HG03159 (cell line): Measurements from ENCODE around the gene DNAJB4.
"Not testable (repeated sequence)": the region's sequence is repeated elsewhere in the genome, so short reads cannot be mapped to it uniquely, and the experiment has no call there.

Source experiments
- ATAC-seq: cut with Tn5 transposase; IDR thresholded peaks from one replicate; pipeline ENCODE4 v1.9.1; 2021; ENCODE audit warnings: mild to moderate bottlenecking, moderate library complexity; ENCODE audit not compliant: unreplicated experiment

Gene DNAJB4

GRCh38 chr1:77990629-77991204, 14.0 kb upstream of the DNAJB4 start:
- ATAC-seq, result no peak

- no peak for ATAC-seq
Observed at GRCh38 chr1:77991638-77992037, 13.1 kb upstream of the DNAJB4 start.

DNA sequence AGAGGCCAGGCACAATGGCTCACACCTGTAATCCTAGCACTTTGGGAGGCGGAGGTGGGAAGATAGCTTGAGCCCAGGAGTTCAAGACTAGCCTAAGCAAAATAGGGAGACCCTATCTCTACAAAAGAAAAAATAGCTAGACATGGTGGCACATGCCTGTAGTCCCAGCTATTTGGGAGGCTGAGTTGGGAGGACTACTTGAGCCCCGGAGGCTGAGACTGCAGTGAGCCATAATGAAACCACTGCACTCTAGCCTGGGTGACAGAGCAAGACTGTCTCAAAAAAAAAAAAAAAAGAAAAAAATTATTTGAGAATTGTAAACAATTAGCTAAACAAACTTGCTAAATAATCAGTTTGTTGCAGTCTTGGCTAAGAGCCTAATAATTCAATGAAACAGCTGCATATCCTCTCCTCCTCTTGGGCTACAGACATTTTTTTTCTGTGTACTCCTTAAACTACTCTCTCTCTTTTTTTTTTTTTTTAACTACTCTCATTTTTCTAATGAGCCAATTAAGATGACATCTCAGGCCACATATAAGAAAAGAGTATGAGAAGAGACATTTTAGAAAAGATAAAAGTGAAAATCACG, 10.5 kb upstream of the DNAJB4 start:
- no peak for ATAC-seq

GRCh38 chr1:77996734-77997133, 8.0 kb upstream of the DNAJB4 start:
- no peak for ATAC-seq

DNA sequence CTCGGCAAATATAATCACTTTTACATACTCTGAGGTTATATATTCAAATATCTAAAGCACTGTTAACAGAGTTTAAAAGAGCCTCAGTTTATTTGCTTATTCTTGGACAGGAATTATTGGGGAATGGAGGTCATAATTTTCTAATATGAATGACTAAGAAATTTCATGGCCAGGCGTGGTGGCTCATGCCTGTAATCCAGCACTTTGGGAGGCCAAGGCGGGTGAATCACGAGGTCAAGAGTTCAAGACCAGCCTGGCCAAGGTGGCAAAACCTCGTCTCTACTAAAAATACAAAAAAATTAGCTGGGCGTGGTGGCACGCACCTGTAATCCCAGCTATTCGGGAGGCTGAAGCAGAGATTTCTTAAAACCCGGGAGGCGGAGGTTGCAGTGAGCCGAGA, 4.2 kb upstream of the DNAJB4 start:
- not testable (repeated sequence) for ATAC-seq

DNA sequence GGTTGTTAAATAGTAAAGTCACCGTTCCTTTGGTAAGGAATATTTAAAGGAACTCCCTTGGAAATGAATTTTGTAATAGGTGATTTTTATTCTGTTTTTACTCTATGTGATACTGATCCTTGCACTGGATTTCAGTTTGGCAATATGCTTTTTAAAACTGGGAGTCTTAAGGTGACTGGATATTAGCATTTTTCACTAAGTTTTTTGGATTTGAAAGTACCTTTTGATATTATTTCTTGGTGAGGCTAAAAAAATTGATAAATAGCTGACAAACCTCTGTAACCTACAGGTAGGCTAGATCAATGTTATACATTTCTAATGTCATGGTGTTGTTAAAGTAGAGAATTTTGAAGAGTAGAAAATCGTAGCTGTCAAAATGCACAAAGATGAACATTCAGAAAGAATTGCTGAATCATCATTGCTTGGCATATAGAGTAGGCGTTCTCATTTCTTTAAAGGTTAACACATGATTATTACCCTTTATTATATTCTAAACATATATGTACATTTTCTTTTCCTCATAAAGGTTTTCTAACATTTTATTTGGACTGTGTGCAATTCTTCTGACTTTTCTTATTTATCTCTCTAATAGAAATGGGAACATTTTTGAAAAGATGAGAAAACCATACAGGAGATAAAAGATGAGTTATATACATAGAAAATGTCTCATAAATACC, 1.5 kb upstream of the DNAJB4 start:
- no peak for ATAC-seq

GRCh38 chr1:78003882-78004718, 639 bp upstream of the DNAJB4 start:
- peak; percentile 63 for ATAC-seq

GRCh38 chr1:78005448-78005722, 646 bp downstream of the DNAJB4 start:
- no peak for ATAC-seq

- ATAC-seq, result no peak
Observed at GRCh38 chr1:78005755-78006154, 1.0 kb downstream of the DNAJB4 start.

DNA sequence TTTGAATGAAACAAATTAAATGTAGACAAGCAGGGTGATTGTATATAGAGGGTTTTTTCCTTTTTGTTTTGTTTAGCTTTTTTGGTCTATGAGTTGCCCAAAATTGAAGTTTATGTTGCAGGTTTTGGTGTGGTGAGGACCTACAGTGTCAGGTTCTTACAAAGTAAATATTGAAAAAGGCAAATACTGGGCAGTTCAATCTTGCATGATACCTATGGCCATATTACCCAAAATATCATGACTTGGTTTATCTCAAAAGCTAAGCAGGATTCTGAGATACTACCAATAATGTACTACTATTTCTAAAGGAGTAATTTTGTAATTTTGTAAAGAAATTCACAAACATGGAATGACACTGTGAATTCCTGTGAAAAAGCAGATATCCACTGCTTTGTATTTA, 1.8 kb downstream of the DNAJB4 start:
- ATAC-seq, result no peak

DNA sequence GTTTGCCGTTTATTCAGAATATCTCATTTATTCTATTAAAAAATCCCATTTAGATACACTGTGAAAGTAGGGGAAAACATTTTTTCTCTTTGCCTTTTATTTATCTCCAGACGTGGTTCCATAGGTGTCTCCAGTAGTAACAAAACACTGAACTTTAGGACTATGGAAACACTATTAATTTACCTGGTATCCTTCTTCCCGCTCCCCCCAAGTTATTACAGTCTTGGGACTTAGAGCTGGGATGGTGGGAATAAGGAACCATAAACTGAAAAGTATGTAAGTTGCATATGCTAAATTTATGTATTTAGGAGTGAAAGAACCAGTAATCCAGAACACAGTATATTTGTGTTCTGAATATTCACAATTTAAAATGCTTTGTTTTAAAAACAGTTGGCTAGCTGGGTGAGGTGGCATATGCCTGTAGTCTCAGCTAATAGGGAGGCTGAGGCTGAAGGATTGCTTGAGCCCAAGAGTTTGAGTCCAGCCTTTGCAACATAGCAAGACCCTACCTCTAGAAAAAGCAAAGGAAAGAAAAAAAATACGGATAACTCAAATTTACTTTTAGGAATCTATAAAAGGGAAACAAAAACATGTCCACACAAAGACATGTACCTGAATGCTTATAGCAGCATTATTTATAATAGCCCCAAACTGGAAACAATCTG, 3.1 kb downstream of the DNAJB4 start:
- no peak for ATAC-seq

GRCh38 chr1:78009276-78009675, 4.5 kb downstream of the DNAJB4 start:
- no peak for ATAC-seq

GRCh38 chr1:78009836-78010235, 5.1 kb downstream of the DNAJB4 start:
- no peak for ATAC-seq

DNA sequence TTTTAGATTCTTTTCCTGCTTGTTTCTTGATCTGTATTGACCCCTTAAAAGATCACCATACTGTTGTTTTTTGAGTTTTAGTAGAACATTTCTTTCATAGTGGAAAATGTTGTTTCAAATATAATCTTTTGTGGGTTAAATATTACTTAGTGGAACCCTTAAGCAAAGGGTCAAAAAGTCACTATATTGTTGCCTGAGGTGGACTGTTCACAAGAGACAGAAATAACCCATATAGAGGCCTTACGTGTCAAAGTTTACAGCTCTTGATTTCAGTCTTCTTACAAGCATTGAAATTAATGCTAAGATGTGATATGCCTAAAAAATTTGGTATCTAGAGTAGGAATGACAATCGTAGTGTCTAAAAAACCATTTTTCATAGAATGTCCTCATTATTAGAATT, 6.3 kb downstream of the DNAJB4 start:
- no peak for ATAC-seq

- ATAC-seq, result no peak
Observed at GRCh38 chr1:78015148-78015547, 10.4 kb downstream of the DNAJB4 start.

DNA sequence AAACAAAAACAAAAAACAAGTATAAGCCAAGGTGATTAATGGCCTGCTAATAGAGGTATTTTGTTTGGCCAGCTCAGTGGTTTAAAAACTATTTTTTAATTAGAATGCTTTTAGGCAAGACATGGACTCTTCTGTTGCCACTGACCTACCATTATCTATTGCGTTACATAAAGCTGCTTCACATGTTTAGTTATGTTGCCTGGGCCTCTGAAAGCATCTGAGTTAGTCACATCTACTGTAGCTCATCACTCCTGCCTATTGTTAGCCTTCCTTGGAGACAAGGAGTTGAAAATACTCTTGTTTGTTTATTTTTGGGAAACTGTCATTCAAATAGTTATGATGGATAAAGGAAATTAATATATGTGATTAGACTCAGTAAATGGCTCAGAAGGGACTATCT, 14.3 kb downstream of the DNAJB4 start:
- no peak for ATAC-seq

GRCh38 chr1:78021134-78021533, 16.4 kb downstream of the DNAJB4 start:
- ATAC-seq, result not testable (repeated sequence)

DNA sequence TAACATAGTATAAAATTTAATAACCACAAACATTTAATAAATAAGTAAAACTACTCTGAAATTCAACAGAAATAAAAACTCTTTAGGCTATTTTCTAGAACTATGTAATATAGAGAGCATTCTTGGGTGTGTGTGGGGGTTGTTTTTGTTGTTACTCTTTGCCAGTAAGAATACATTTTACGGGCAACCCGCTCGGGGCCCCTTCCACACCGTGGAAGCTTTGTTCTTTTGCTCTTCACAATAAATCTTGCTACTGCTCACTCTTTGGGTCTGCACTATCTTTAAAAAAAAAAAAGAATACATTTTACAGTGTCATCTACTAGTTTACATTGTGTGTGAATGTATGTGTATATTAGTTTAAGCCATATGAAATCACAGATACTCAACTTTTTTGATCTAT, 25.1 kb downstream of the DNAJB4 start:
- ATAC-seq, result no peak

- no peak for ATAC-seq
Observed at GRCh38 chr1:78032996-78033796, 28.5 kb downstream of the DNAJB4 start.

DNA sequence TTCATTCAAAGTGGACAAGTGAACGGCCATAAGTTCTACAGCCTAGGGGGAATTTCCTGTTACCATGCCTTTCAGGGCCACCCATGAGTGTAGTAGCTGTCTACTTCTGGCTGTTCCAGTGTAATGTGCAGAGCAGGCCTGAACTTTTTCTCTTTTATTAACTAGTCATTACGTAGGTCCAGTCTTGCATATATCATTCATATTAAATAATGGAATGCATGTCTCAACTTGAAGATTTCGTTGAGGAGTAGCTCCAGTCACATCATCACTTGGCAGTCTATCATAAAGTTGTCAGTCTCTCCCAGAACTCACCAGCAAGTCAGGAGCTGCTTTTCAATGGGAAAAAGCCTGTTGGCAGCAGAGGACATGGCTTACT, 29.0 kb downstream of the DNAJB4 start:
- no peak for ATAC-seq

DNA sequence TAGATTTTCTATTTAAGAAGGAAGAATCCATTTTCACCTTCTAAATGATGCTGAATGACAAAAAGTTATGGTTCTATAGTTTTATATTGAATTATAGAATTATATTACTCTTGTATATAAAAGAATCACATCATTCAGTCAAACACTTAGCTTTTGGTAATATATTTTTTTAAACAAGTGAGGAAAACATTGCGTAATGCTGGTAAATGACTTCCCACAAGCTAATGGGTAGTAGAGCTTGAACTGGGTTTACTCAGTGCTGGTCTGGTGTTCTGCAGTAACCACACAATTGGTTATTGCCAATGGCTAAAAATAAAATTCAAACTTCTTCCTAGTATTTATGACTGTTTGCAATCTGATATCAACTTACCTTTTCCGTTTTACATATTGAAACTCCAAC, 30.4 kb downstream of the DNAJB4 start:
- ATAC-seq, result no peak
